H1 (cell line): Measurements from ENCODE around the gene PRKG2. TPM values are rescaled to one million over a fixed set of nuclear protein-coding genes. Genes with fewer than 3 reads are reported as not detected.

Experiments used
- CTCF ChIA-PET: fragments of 300-600 bp; sonication (Branson Sonifier 250); formaldehyde crosslinking; loops from one replicate; lab custom pipeline; 2021; ENCODE audit not compliant: partially characterized antibody; lab: Charles Lee
- POLR2A ChIA-PET: fragments of 300-600 bp; sonication (Branson Sonifier 250); formaldehyde crosslinking; loops from one replicate; lab custom pipeline; 2021; ENCODE audit warnings: inconsistent platforms; ENCODE audit not compliant: partially characterized antibody; lab: Charles Lee
- DNase-seq, 2 experiments: peaks; one replicate each; pipeline versions ENCODE4 v3.0.0 to v3.0.0-alpha.2; 2010 to 2022; ENCODE audit warnings: low spot score in 2 of 2, low read depth in 1 of 2, mixed read lengths in 1 of 2
- FAIRE-seq: peaks from 2 replicates; lab custom pipeline; 2011; peaks lifted over from hg19 to GRCh38; lab: Jason Lieb, UNC
- H2AFZ ChIP-seq: 2 replicates; pipeline ENCODE4 v1.8.1; 2012; ENCODE audit warnings: low read length, inconsistent platforms
- H2AK5ac ChIP-seq: 2 replicates; pipeline ENCODE4 v1.6.1; 2013; ENCODE audit warnings: low read depth, low read length
- H2BK120ac ChIP-seq: replicated peaks from 2 replicates; pipeline ENCODE3; 2013; ENCODE audit warnings: low read depth, low read length, inconsistent platforms
- H2BK12ac ChIP-seq: 2 replicates; pipeline ENCODE4 v1.6.1; 2013; ENCODE audit warnings: low read depth, low read length
- H2BK15ac ChIP-seq: 2 replicates; pipeline ENCODE4 v1.6.1; 2013; ENCODE audit warnings: low read length
- H2BK20ac ChIP-seq: 2 replicates; pipeline ENCODE4 v1.6.1; 2013; ENCODE audit warnings: low read length
- H2BK5ac ChIP-seq: 2 replicates; pipeline ENCODE4 v1.6.1; 2013; ENCODE audit warnings: low read depth, low read length
- H3K14ac ChIP-seq: 2 replicates; pipeline ENCODE4 v1.6.1; 2013; ENCODE audit warnings: inconsistent platforms; ENCODE audit not compliant: insufficient read length
- H3K18ac ChIP-seq: 2 replicates; pipeline ENCODE4 v1.6.1; 2013; ENCODE audit warnings: low read length; ENCODE audit errors: extremely low read depth
- H3K23ac ChIP-seq: 2 replicates; pipeline ENCODE4 v1.6.1; 2013; ENCODE audit warnings: inconsistent platforms; ENCODE audit not compliant: insufficient read length
- H3K23me2 ChIP-seq: 2 replicates; pipeline ENCODE4 v1.6.1; 2013; ENCODE audit warnings: low read depth, low read length
- H3K27ac ChIP-seq: 2 replicates; pipeline ENCODE4 v1.6.1; 2011; ENCODE audit warnings: low read depth, low read length, inconsistent platforms
- H3K27me3 ChIP-seq, 4 experiments: replicated peaks in 1 of 4; 1 replicate in 1 of 4; 2 replicates in 3 of 4; pipeline versions ENCODE4 v1.6.1 to v1.8.1; 2011 to 2013; ENCODE audit warnings: low read length in 3 of 4, mild to moderate bottlenecking in 3 of 4, inconsistent platforms in 2 of 4, mixed read lengths in 2 of 4, moderate library complexity in 1 of 4; ENCODE audit not compliant: control insufficient read depth in 3 of 4, insufficient read depth in 3 of 4; ENCODE audit errors: extremely low read depth in 1 of 4
- H3K36me3 ChIP-seq, 4 experiments: 2 replicates each; pipeline versions ENCODE4 v1.6.1 to v1.8.1; 2011 to 2013; ENCODE audit warnings: mild to moderate bottlenecking in 4 of 4, low read length in 3 of 4, moderate library complexity in 2 of 4, control low read depth in 1 of 4, inconsistent platforms in 1 of 4; ENCODE audit not compliant: insufficient read depth in 4 of 4, control insufficient read depth in 2 of 4
- H3K4ac ChIP-seq: replicated peaks from 2 replicates; pipeline ENCODE3; 2013; ENCODE audit warnings: low read length, low read depth, mixed read lengths, inconsistent platforms; ENCODE audit not compliant: insufficient read length
- H3K4me1 ChIP-seq, 4 experiments: replicated peaks in 1 of 4; 1 replicate in 1 of 4; 2 replicates in 3 of 4; pipeline versions ENCODE4 v1.6.1 to v1.8.1; 2011 to 2013; ENCODE audit warnings: low read length in 3 of 4, inconsistent platforms in 2 of 4, mixed read lengths in 1 of 4; ENCODE audit not compliant: insufficient read depth in 4 of 4, control insufficient read depth in 3 of 4
- H3K4me2 ChIP-seq, 2 experiments: 2 replicates each; pipeline versions ENCODE4 v1.6.1 to v1.8.1; 2011 to 2013; ENCODE audit warnings: low read depth in 2 of 2, low read length in 2 of 2, control low read depth in 1 of 2, inconsistent platforms in 1 of 2, mild to moderate bottlenecking in 1 of 2; ENCODE audit not compliant: insufficient read depth in 1 of 2
- H3K4me3 ChIP-seq, 4 experiments: fragments of 200-600, 300-600 bp in 1 of 4; sonication (generic), shearing (Covaris generic), sonication (Bioruptor Twin) in 1 of 4; 2 replicates each; pipeline versions ENCODE4 v1.5.1 to v1.8.1; 2011 to 2016; ENCODE audit warnings: low read length in 4 of 4, low read depth in 3 of 4, control low read depth in 2 of 4, inconsistent platforms in 2 of 4, mild to moderate bottlenecking in 2 of 4, mixed read lengths in 1 of 4, moderate library complexity in 1 of 4; ENCODE audit not compliant: insufficient read depth in 2 of 4; ENCODE audit errors: extremely low read depth in 1 of 4
- H3K56ac ChIP-seq: replicated peaks from 2 replicates; pipeline ENCODE3; 2013; ENCODE audit warnings: low read depth, mild to moderate bottlenecking, mixed read lengths, low read length, inconsistent platforms; ENCODE audit not compliant: insufficient read length
- H3K79me1 ChIP-seq: 2 replicates; pipeline ENCODE4 v1.6.1; 2013; ENCODE audit warnings: low read depth, low read length, control low read depth
- H3K79me2 ChIP-seq, 2 experiments: 2 replicates each; pipeline versions ENCODE4 v1.6.1 to v1.8.1; 2012 to 2013; ENCODE audit warnings: low read length in 2 of 2, mild to moderate bottlenecking in 2 of 2, inconsistent platforms in 1 of 2; ENCODE audit not compliant: insufficient read depth in 2 of 2, control insufficient read depth in 1 of 2
- H3K9ac ChIP-seq, 4 experiments: replicated peaks in 1 of 4; 1 replicate in 1 of 4; 2 replicates in 3 of 4; pipeline versions ENCODE4 v1.6.1 to v1.8.1; 2011 to 2013; ENCODE audit warnings: low read depth in 3 of 4, low read length in 3 of 4, control low read depth in 2 of 4, mild to moderate bottlenecking in 2 of 4, moderate library complexity in 2 of 4, inconsistent platforms in 1 of 4; ENCODE audit errors: extremely low read depth in 1 of 4
- H3K9me3 ChIP-seq, 2 experiments: 2 replicates each; pipeline versions ENCODE4 v1.6.1 to v1.8.1; 2012 to 2013; ENCODE audit warnings: mild to moderate bottlenecking in 2 of 2, moderate library complexity in 2 of 2, control low read depth in 1 of 2, inconsistent platforms in 1 of 2, low read depth in 1 of 2, low read length in 1 of 2, mixed read lengths in 1 of 2; ENCODE audit not compliant: insufficient read depth in 2 of 2
- H4K20me1 ChIP-seq, 2 experiments: replicated peaks in 1 of 2; 2 replicates each; pipeline versions ENCODE3 to v1.8.1; 2011 to 2013; ENCODE audit warnings: inconsistent platforms in 2 of 2, low read length in 2 of 2, mild to moderate bottlenecking in 1 of 2; ENCODE audit not compliant: insufficient read depth in 2 of 2, control insufficient read depth in 1 of 2
- H4K5ac ChIP-seq: 2 replicates; pipeline ENCODE4 v1.6.1; 2013; ENCODE audit warnings: low read length, low read depth, mixed read lengths, inconsistent platforms; ENCODE audit not compliant: insufficient read length
- H4K8ac ChIP-seq: 2 replicates; pipeline ENCODE4 v1.8.0; 2013; ENCODE audit warnings: mild to moderate bottlenecking, moderate library complexity, low read length, inconsistent platforms; ENCODE audit not compliant: insufficient read depth; ENCODE audit errors: extremely low read depth
- H4K91ac ChIP-seq: replicated peaks from 2 replicates; pipeline ENCODE3; 2013; ENCODE audit warnings: low read length, mixed read lengths, inconsistent platforms; ENCODE audit not compliant: insufficient read length
- E2F6 ChIP-seq: IDR thresholded peaks from 2 replicates; pipeline ENCODE4 v1.6.1; 2012; ENCODE audit warnings: inconsistent platforms
- EZH2 ChIP-seq: fragments of 200-600 bp; sonication (generic); IDR thresholded peaks from 2 replicates; pipeline ENCODE4 v1.7.1; 2012; ENCODE audit warnings: low read depth, mild to moderate bottlenecking, moderate library complexity, low read length, inconsistent platforms; ENCODE audit not compliant: severe bottlenecking
- JUN ChIP-seq: IDR thresholded peaks from 2 replicates; pipeline ENCODE4 v1.6.1; 2011; ENCODE audit warnings: low read depth, mild to moderate bottlenecking, improper control_type of control experiment, low read length
- SUZ12 ChIP-seq: fragments of 200-600 bp; sonication (generic); IDR thresholded peaks from 2 replicates; pipeline ENCODE4 v1.6.1; 2012; ENCODE audit warnings: mild to moderate bottlenecking, inconsistent platforms, low read length, moderate library complexity, mixed read lengths
- USF2 ChIP-seq: IDR thresholded peaks from 2 replicates; pipeline ENCODE4 v1.6.1; 2011; ENCODE audit warnings: low read length, improper control_type of control experiment
- WGBS, 2 experiments: shearing (Covaris generic) in 1 of 2; methylation state at CpG; one replicate each; pipeline versions ENCODE4 v1.1.6 to v1.1.7; 2013 to 2015; ENCODE audit warnings: low lambda C conversion rate in 2 of 2, mixed read lengths in 2 of 2, inconsistent platforms in 1 of 2, low coverage in 1 of 2, missing lambda C conversion rate in 1 of 2; ENCODE audit not compliant: insufficient replicate concordance in 2 of 2, insufficient coverage in 1 of 2, insufficient read length in 1 of 2; ENCODE audit errors: extremely low coverage in 1 of 2, missing lambda C conversion rate in 1 of 2; 5-methylcytosine and 5-hydroxymethylcytosine counted together
- long read RNA-seq, 2 experiments: library from RNA in 1 of 2; library from capped mRNA in 1 of 2; stranded (forward); transcript quantifications; one replicate each; pipeline ENCODE4 v2.0.0, GENCODE V29; 2021; ENCODE audit warnings: inconsistent platforms in 1 of 2
- polyA minus RNA-seq, 3 experiments: library from RNA; depleted of rRNA, polyadenylated mRNA; stranded (reverse); fragments of >200 nt; gene quantifications; 1 replicate in 2 of 3; 2 replicates in 1 of 3; pipeline ENCODE4 v1.2.3, GENCODE V29; 2011
- polyA plus RNA-seq, 7 experiments: library from polyadenylated mRNA; depleted of rRNA in 3 of 7; stranded (reverse) in 5 of 7; unstranded in 2 of 7; fragments of >200 nt in 5 of 7; fragments of 200-250 nt in 2 of 7; gene quantifications; 1 replicate in 5 of 7; 2 replicates in 1 of 7; 4 replicates in 1 of 7; pipeline versions ENCODE4 v1.2.1 to v1.2.3, GENCODE V29; 2011 to 2013; ENCODE audit warnings: missing spikeins in 2 of 7, mixed read lengths in 2 of 7
- total RNA-seq: library from RNA; stranded (reverse); fragmentation: NEBNext Ultra II Directional; extraction: Animal tissue kit (Norgen Biotek cat#: 25700); gene quantifications from 2 replicates; pipeline ENCODE4 v1.2.1, GENCODE V29; 2021

Gene PRKG2
- total RNA-seq (1.2 and 1.5 TPM in 2 replicates), polyA plus RNA-seq (2011; rRNA removed) (0.24 and 0.45 TPM in 2 replicates), polyA minus RNA-seq (2011; rRNA and poly(A)+ RNA removed) (1.8 and 2.0 TPM in 2 replicates)
- 0.94 TPM for polyA plus RNA-seq (2011; cell fraction: cytosol; rRNA removed)
- polyA plus RNA-seq (2011; cell fraction: nucleus; rRNA removed): 0.91 TPM
- 0.82 to 2.3 TPM (median 1.0 TPM) in 4 replicates for polyA plus RNA-seq (2012, experiment 1 of 2)
- not detected for polyA plus RNA-seq (2012, experiment 2 of 2)
- 1.4 TPM for polyA plus RNA-seq (2013, experiment 1 of 2)
- 1.2 TPM for polyA plus RNA-seq (2013, experiment 2 of 2)
- 2.9 TPM for polyA minus RNA-seq (2011; cell fraction: cytosol; rRNA and poly(A)+ RNA removed)
- polyA minus RNA-seq (2011; cell fraction: nucleus; rRNA and poly(A)+ RNA removed): 5.2 TPM
- long read RNA-seq, experiment 1, partial matches to known transcripts: 0 of 1 reads
- long read RNA-seq, experiment 1, other reads (novel, unspliced or antisense): 1 of 1 reads
- long read RNA-seq, experiment 2, partial matches to known transcripts: 1 of 1 reads
- long read RNA-seq, experiment 2, other reads (novel, unspliced or antisense): 0 of 1 reads

- Histone ChIP-seq H3K27me3 (peaks cover 22 to 43% (median 39%) of the 10 kb centered on the region in 4 experiments), H3K4me1 (peaks cover 0 to 3% (median 1%) of the 10 kb centered on the region in 4 experiments; a peak in 3 of 7 replicates), H4K91ac (no peak within 1 kb of the TSS), H3K9ac (peak within 1 kb of the TSS in 1 of 4 experiments; percentile 65; a peak in 1 of 7 replicates), H3K79me1 (no peaks in the 10 kb centered on the region), H4K20me1 (peaks cover 0 to 2% of the 10 kb centered on the region in 2 experiments), H3K27ac (no peak within 1 kb of the TSS), H4K5ac (no peak within 1 kb of the TSS), H4K8ac (peak within 1 kb of the TSS; percentile 4; the same call in 1 of the 2 replicates), H2BK20ac (0 out of 2 replicates have a peak within 1 kb of the TSS, but pooled peaks have one; percentile 93), H3K79me2 (no peaks in the 10 kb centered on the region), H3K18ac (peak within 1 kb of the TSS; percentile 71), H2BK15ac (no peak within 1 kb of the TSS), H3K4me3 (peak within 1 kb of the TSS; percentile 52 to 67 (median 60)), H3K23ac (no peak within 1 kb of the TSS), H3K9me3 (no peaks in the 10 kb centered on the region), H3K14ac (no peak within 1 kb of the TSS), H2BK5ac (no peak within 1 kb of the TSS), H2AFZ (peak within 1 kb of the TSS; percentile 90), H3K4me2 (peak within 1 kb of the TSS; percentile 96), H3K23me2 (peaks cover 6% of the 10 kb centered on the region; the same call in 1 of the 2 replicates), H3K36me3 (no peaks in the 10 kb centered on the region), H3K4ac (no peak within 1 kb of the TSS), H3K56ac (no peak within 1 kb of the TSS), H2BK12ac (peak within 1 kb of the TSS; percentile 68), H2BK120ac (no peak within 1 kb of the TSS), H2AK5ac (no peak within 1 kb of the TSS)
- DNase-seq (peak in 1 of 2 experiments; percentile 69), FAIRE-seq (no peak)
- WGBS, 2 experiments: 5% methylated on average over 56 of the region's 75 CpGs; no CpG with 5 or more reads in 1 of the 2 experiments
- ChIA-PET POLR2A (interaction anchor here (1.0 to 1.5 kb wide), 2 partner anchors 9 to 61 kb away, joined by 3 to 7 read pairs; no protein-coding TSS in a partner anchor), CTCF (interaction anchor here (0.6 to 4.0 kb wide), 3 partner anchors 45 to 145 kb away, joined by 3 to 13 read pairs (median 7); no protein-coding TSS in a partner anchor)
- TF ChIP-seq EZH2 (peak; percentile 82), E2F6 (peak; percentile 92), SUZ12 (peak; percentile 75), USF2 (peak; percentile 36; the same call in 1 of the 2 replicates), JUN (no peak)
These were observed at the start of gene PRKG2 for GRCh38 chr4:81214881-81215868. TSS of gene PRKG2 (minus strand) at chr4:81215222. CDS start at chr4:81205047, 10,175 bp downstream.
